Activated naive CD4-positive, alpha-beta T cell treated with anti-CD3 and anti-CD28 coated beads, Interleukin-2, amount 10 ng/mL, durations not matched to agents 7 days and 5 days (primary cell): ENCODE results near the gene ZNF423.

ENCODE experiments used
- CTCF ChIA-PET: fragments of 350-600 bp; sonication (Branson Sonifier 250); formaldehyde crosslinking; loops from one replicate; lab custom pipeline; 2021; ENCODE audit warnings: antibody characterized with exemption; lab: Charles Lee
- DNase-seq: peaks from one replicate; pipeline ENCODE4 v3.0.0-alpha.2; 2020
- H3K27ac Mint-ChIP-seq: one replicate; pipeline ENCODE4 v1.8.0; 2021; ENCODE audit warnings: mild to moderate bottlenecking, moderate library complexity, mixed read lengths
- H3K27me3 Mint-ChIP-seq: one replicate; pipeline ENCODE4 v1.8.0; 2021; ENCODE audit warnings: mild to moderate bottlenecking, mixed read lengths
- H3K36me3 Mint-ChIP-seq: one replicate; pipeline ENCODE4 v1.8.0; 2021; ENCODE audit warnings: mixed read lengths
- H3K4me1 Mint-ChIP-seq: one replicate; pipeline ENCODE4 v1.8.0; 2021; ENCODE audit warnings: mixed read lengths
- H3K4me3 Mint-ChIP-seq: one replicate; pipeline ENCODE4 v1.8.0; 2021; ENCODE audit warnings: mild to moderate bottlenecking, moderate library complexity, mixed read lengths
- H3K9me3 Mint-ChIP-seq: one replicate; pipeline ENCODE4 v1.8.0; 2021; ENCODE audit warnings: mixed read lengths

ZNF423 gene

GRCh38 chr16:49443576-49443975 is 412.3 kb downstream of the ZNF423 start:
- H3K4me1 Mint-ChIP-seq = peaks cover 31% of the 10 kb centered on the region
- no peak overlapping the region for H3K27ac Mint-ChIP-seq
- CTCF ChIA-PET = interaction anchor here (1.8 to 2.0 kb wide), 2 partner anchors 18 to 149 kb away, joined by 5 to 12 read pairs; no protein-coding TSS in a partner anchor
- H3K27me3 Mint-ChIP-seq = peaks cover 11% of the 10 kb centered on the region
- peak; percentile 16 for DNase-seq
- H3K9me3 Mint-ChIP-seq = no peaks in the 10 kb centered on the region
- no peak overlapping the region for H3K4me3 Mint-ChIP-seq
- H3K36me3 Mint-ChIP-seq = no peaks in the 10 kb centered on the region

DNA sequence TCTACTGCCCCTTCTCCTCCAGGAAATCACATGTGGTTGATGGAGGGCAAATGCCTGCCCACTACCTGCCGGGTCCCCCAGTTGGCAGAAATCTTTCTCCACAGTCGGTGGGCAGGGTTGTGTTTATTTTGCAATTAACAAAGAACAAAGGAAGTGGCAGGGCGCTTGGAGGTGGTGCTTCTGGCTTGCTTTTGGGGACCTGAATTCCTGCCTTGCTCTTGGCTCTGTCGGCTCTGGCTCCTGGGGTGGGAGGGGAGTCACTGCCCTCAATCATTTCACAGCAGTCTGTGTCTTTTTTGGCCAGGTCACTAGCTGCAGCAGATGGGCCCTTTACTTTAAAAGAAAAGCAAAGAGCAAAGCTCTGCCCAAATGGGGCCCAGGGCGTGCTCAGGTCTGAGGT is 413.1 kb downstream of the ZNF423 start:
- Mint-ChIP-seq H3K4me3 (no peak overlapping the region), H3K4me1 (peaks cover 31% of the 10 kb centered on the region), H3K36me3 (no peaks in the 10 kb centered on the region), H3K27ac (no peak overlapping the region), H3K27me3 (peaks cover 15% of the 10 kb centered on the region), H3K9me3 (no peaks in the 10 kb centered on the region)
- CTCF ChIA-PET = interaction anchor here (1.0 to 2.0 kb wide), 4 partner anchors 18 to 409 kb away, joined by 3 to 12 read pairs (median 4); no protein-coding TSS in a partner anchor
- DNase-seq = peak; percentile 11

- no peaks in the 10 kb centered on the region for H3K9me3 Mint-ChIP-seq
- no peaks in the 10 kb centered on the region for H3K36me3 Mint-ChIP-seq
- DNase-seq = peak; percentile 93
- H3K27ac Mint-ChIP-seq = peak overlapping the region; percentile 80
- H3K27me3 Mint-ChIP-seq = peaks cover 25% of the 10 kb centered on the region
- peak overlapping the region; percentile 39 for H3K4me3 Mint-ChIP-seq
- peaks cover 31% of the 10 kb centered on the region for H3K4me1 Mint-ChIP-seq
- CTCF ChIA-PET = interaction anchor here (1.8 to 2.0 kb wide), 2 partner anchors 20 to 152 kb away, joined by 5 to 12 read pairs; no protein-coding TSS in a partner anchor
Measured at GRCh38 chr16:49441366-49441780, 414.5 kb downstream of the ZNF423 start.

- Mint-ChIP-seq H3K4me1 (peaks cover 31% of the 10 kb centered on the region), H3K36me3 (no peaks in the 10 kb centered on the region), H3K27me3 (peaks cover 27% of the 10 kb centered on the region), H3K9me3 (no peaks in the 10 kb centered on the region), H3K27ac (no peak overlapping the region), H3K4me3 (no peak overlapping the region)
- CTCF ChIA-PET = no interaction called here
- DNase-seq = peak; percentile 14
Measured at GRCh38 chr16:49440156-49441065, 415.5 kb downstream of the ZNF423 start.

DNA sequence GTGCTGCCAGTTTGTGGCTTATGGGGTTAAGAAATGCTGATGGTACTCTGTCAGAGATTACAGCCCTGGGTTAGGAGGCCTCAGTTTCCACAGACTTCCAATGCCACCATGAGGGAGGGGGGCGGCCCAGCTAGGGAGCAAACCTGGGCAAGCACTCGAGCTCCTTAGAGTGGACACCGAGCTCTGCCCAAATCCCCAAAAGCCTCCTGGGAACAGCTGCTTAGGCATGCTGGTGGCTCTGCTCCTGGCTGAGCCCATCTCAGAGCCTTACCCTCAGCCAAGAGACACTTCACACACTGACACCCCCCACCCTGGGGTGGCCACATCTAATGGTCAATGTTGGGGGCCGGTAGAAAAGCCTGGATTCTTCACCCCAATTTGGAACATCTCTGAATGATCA is 416.2 kb downstream of the ZNF423 start:
- peak; percentile 8 for DNase-seq
- CTCF ChIA-PET = interaction anchor here (0.8 kb wide), 1 partner anchor 154 kb away, joined by 3 read pairs; no protein-coding TSS in a partner anchor
- peaks cover 23% of the 10 kb centered on the region for H3K27me3 Mint-ChIP-seq
- H3K4me1 Mint-ChIP-seq = peaks cover 31% of the 10 kb centered on the region
- no peaks in the 10 kb centered on the region for H3K36me3 Mint-ChIP-seq
- H3K9me3 Mint-ChIP-seq = no peaks in the 10 kb centered on the region
- H3K4me3 Mint-ChIP-seq = no peak overlapping the region
- H3K27ac Mint-ChIP-seq = no peak overlapping the region

DNA sequence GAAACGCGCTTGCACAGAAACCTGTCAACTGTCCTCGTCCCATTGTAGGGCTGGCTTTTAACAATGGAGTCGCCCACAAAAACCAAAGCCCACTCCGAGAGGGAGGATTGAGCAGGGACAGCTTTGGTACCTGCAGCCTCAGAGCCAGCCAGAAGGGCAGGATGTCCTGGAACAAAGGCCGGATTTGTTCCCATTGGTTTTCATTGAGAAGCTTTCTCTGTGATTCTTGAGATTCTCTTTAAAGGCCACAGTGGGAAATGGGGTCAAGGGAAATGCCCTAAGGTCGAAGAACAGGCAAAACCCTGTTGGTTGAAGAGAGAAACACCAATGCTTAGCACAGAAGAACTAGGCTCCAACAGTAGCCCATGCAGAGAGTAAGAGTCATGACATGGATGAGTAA is 416.9 kb downstream of the ZNF423 start:
- Mint-ChIP-seq H3K36me3 (no peaks in the 10 kb centered on the region), H3K9me3 (no peaks in the 10 kb centered on the region), H3K27ac (no peak overlapping the region), H3K27me3 (peaks cover 19% of the 10 kb centered on the region), H3K4me3 (no peak overlapping the region), H3K4me1 (peaks cover 31% of the 10 kb centered on the region)
- no peak for DNase-seq
- CTCF ChIA-PET = interaction anchor here (0.8 kb wide), 1 partner anchor 154 kb away, joined by 3 read pairs; no protein-coding TSS in a partner anchor
